HepG2 (cell line): ENCODE data around the gene ANKS1B. TPM values are rescaled to one million over a fixed set of nuclear protein-coding genes. Genes with fewer than 3 reads are reported as not detected.

Source experiments
- ATAC-seq: fragments of 200-7000 bp; cut with Tn5 transposase; 3 replicates; pipeline ENCODE4 v1.9.1; 2020; ENCODE audit warnings: mild to moderate bottlenecking, moderate library complexity
- BruUV-seq: library from RNA; stranded (reverse); fragments of 400-500 nt; replicated peaks from 2 replicates; lab custom pipeline; 2021; lab: Mats Ljungman, UMichigan
- CTCF ChIA-PET: fragments of 300-600 bp; formaldehyde crosslinking; extraction: SDS; loops from one replicate; lab custom pipeline; 2021; ENCODE audit warnings: low total read pairs, inconsistent platforms, low intra/inter-chr PET ratio; lab: Yijun Ruan, JAX
- POLR2A ChIA-PET: fragments of 350-600 bp; sonication (Branson Sonifier 250); formaldehyde crosslinking; loops from one replicate; lab custom pipeline; 2020; ENCODE audit warnings: antibody characterized with exemption, inconsistent platforms; lab: Yijun Ruan, JAX
- DNase-seq: peaks from one replicate; pipeline ENCODE4 v3.0.0-alpha.2; 2015; ENCODE audit warnings: low spot score
- FAIRE-seq: peaks from 3 replicates; lab custom pipeline; 2011; peaks lifted over from hg19 to GRCh38; lab: Jason Lieb, UNC
- H2AFZ ChIP-seq: one replicate; pipeline ENCODE4 v1.6.1; 2011; ENCODE audit warnings: low read length, inconsistent platforms
- H3K27ac ChIP-seq: fragments of 300-600 bp; 3 replicates; pipeline ENCODE4 v1.8.0; 2011; ENCODE audit warnings: mixed run types, mild to moderate bottlenecking, mixed read lengths, low read length, inconsistent platforms; ENCODE audit not compliant: insufficient read depth; ENCODE audit errors: extremely low read length
- H3K27me3 ChIP-seq, 2 experiments: fragments of 200-600 bp in 1 of 2; 2 replicates in 1 of 2; 3 replicates in 1 of 2; pipeline versions ENCODE4 v1.6.0 to v1.8.0; 2011; ENCODE audit warnings: low read length in 2 of 2, mild to moderate bottlenecking in 2 of 2, moderate library complexity in 2 of 2, inconsistent platforms in 1 of 2; ENCODE audit not compliant: insufficient read depth in 2 of 2, control insufficient read depth in 1 of 2
- H3K36me3 ChIP-seq, 2 experiments: fragments of 200-600 bp in 1 of 2; replicated peaks in 1 of 2; 2 replicates in 1 of 2; 3 replicates in 1 of 2; pipeline versions ENCODE4 v1.5.1 to v1.8.0; 2011; ENCODE audit warnings: low read length in 2 of 2, inconsistent platforms in 1 of 2; ENCODE audit not compliant: insufficient read depth in 2 of 2, control insufficient read depth in 1 of 2
- H3K4me1 ChIP-seq: 2 replicates; pipeline ENCODE4 v1.5.1; 2012; ENCODE audit warnings: low read length, inconsistent platforms; ENCODE audit not compliant: insufficient read depth
- H3K4me2 ChIP-seq: 2 replicates; pipeline ENCODE4 v1.6.0; 2011; ENCODE audit warnings: low read depth, low read length, inconsistent platforms
- H3K4me3 ChIP-seq, 3 experiments: fragments of 200-600 bp in 1 of 3; sonication (generic), shearing (Covaris generic) in 1 of 3; replicated peaks in 1 of 3; 2 replicates each; pipeline ENCODE4 v1.5.1; 2011 to 2016; ENCODE audit warnings: low read length in 3 of 3, inconsistent platforms in 2 of 3, low read depth in 2 of 3, mild to moderate bottlenecking in 2 of 3, control low read depth in 1 of 3, mixed read lengths in 1 of 3; ENCODE audit not compliant: insufficient read depth in 1 of 3
- H3K79me2 ChIP-seq: one replicate; pipeline ENCODE4 v1.6.1; 2011; ENCODE audit warnings: low read length, inconsistent platforms; ENCODE audit not compliant: insufficient read depth
- H3K9ac ChIP-seq: 2 replicates; pipeline ENCODE4 v1.6.0; 2011; ENCODE audit warnings: mild to moderate bottlenecking, low read depth, low read length, inconsistent platforms; ENCODE audit not compliant: insufficient read depth
- H3K9me3 ChIP-seq: 2 replicates; pipeline ENCODE4 v1.5.1; 2012; ENCODE audit warnings: mild to moderate bottlenecking, low read length
- H4K20me1 ChIP-seq: 2 replicates; pipeline ENCODE4 v1.6.0; 2011; ENCODE audit warnings: inconsistent platforms, mild to moderate bottlenecking, low read length, moderate library complexity; ENCODE audit not compliant: insufficient read depth
- BRD4 ChIP-seq: sonication (generic); formaldehyde crosslinking; IDR thresholded peaks from 2 replicates; pipeline ENCODE4 v1.4.0; 2020; ENCODE audit warnings: missing genetic modification reagents
- CREB3 ChIP-seq: sonication (generic); formaldehyde crosslinking; IDR thresholded peaks from 2 replicates; pipeline ENCODE4 v1.5.0; 2020; ENCODE audit warnings: missing genetic modification reagents
- FOXM1 ChIP-seq: sonication (generic); formaldehyde crosslinking; IDR thresholded peaks from 2 replicates; pipeline ENCODE4 v1.5.0; 2020; ENCODE audit warnings: missing genetic modification reagents
- FOXP1 ChIP-seq, 2 experiments: fragments of 450-650 bp in 1 of 2; IDR thresholded peaks; 2 replicates each; pipeline ENCODE4 v1.6.1; 2017 to 2018; ENCODE audit warnings: antibody characterized with exemption in 1 of 2
- KDM6A ChIP-seq: IDR thresholded peaks from 2 replicates; pipeline ENCODE4 v1.6.1; 2016; ENCODE audit warnings: low read depth
- SIN3B ChIP-seq: fragments of 150-350 bp; IDR thresholded peaks from 2 replicates; pipeline ENCODE4 v1.6.1; 2014; ENCODE audit warnings: low read length
- SP2 ChIP-seq: sonication (generic); formaldehyde crosslinking; IDR thresholded peaks from 2 replicates; pipeline ENCODE4 v1.5.1; 2020; ENCODE audit warnings: mild to moderate bottlenecking, missing genetic modification reagents
- TBP ChIP-seq: sonication (generic); formaldehyde crosslinking; IDR thresholded peaks from 2 replicates; pipeline ENCODE4 v1.5.0; 2020; ENCODE audit warnings: missing genetic modification reagents
- ZBTB21 ChIP-seq: sonication (generic); formaldehyde crosslinking; IDR thresholded peaks from 2 replicates; pipeline ENCODE4 v1.4.0; 2020; ENCODE audit warnings: missing genetic modification reagents
- ZBTB39 ChIP-seq: sonication (generic); formaldehyde crosslinking; IDR thresholded peaks from 2 replicates; pipeline ENCODE4 v1.5.0; 2020; ENCODE audit warnings: missing genetic modification reagents
- ZNF10 ChIP-seq: sonication (generic); formaldehyde crosslinking; IDR thresholded peaks from 2 replicates; pipeline ENCODE4 v1.4.0; 2020; ENCODE audit warnings: mild to moderate bottlenecking, low read depth, missing genetic modification reagents, borderline replicate concordance
- ZNF180 ChIP-seq: sonication (generic); formaldehyde crosslinking; IDR thresholded peaks from 2 replicates; pipeline ENCODE4 v1.4.0; 2020; ENCODE audit warnings: low read depth, missing genetic modification reagents, borderline replicate concordance
- ZNF280B ChIP-seq: sonication (generic); formaldehyde crosslinking; IDR thresholded peaks from 2 replicates; pipeline ENCODE4 v1.5.0; 2020; ENCODE audit warnings: missing genetic modification reagents, mild to moderate bottlenecking, borderline replicate concordance
- ZNF383 ChIP-seq: sonication (generic); formaldehyde crosslinking; IDR thresholded peaks from 2 replicates; pipeline ENCODE4 v1.4.0; 2020; ENCODE audit warnings: missing genetic modification reagents, mild to moderate bottlenecking, borderline replicate concordance
- ZNF530 ChIP-seq: sonication (generic); formaldehyde crosslinking; IDR thresholded peaks from 2 replicates; pipeline ENCODE4 v1.5.0; 2020; ENCODE audit warnings: low read depth, mild to moderate bottlenecking, missing genetic modification reagents
- ZNF558 ChIP-seq: sonication (generic); formaldehyde crosslinking; IDR thresholded peaks from 2 replicates; pipeline ENCODE4 v1.9.0; 2022; ENCODE audit warnings: mild to moderate bottlenecking, missing genetic modification reagents, borderline replicate concordance
- ZNF747 ChIP-seq: sonication (generic); formaldehyde crosslinking; IDR thresholded peaks from 2 replicates; pipeline ENCODE4 v1.8.1; 2023; ENCODE audit warnings: missing genetic modification reagents, mild to moderate bottlenecking, borderline replicate concordance
- ZNF782 ChIP-seq: sonication (generic); formaldehyde crosslinking; IDR thresholded peaks from 2 replicates; pipeline ENCODE4 v1.4.0; 2020; ENCODE audit warnings: missing genetic modification reagents, mild to moderate bottlenecking, borderline replicate concordance
- WGBS: methylation state at CpG from one replicate; pipeline ENCODE4 v1.1.6; 2017; ENCODE audit warnings: low lambda C conversion rate; 5-methylcytosine and 5-hydroxymethylcytosine counted together
- in situ Hi-C: cut with HindIII; loops from 2 replicates; pipeline ENCODE4 v1.10.0; 2017; ENCODE audit warnings: low pct_unique_long_range_greater_than_20kb; ENCODE audit not compliant: extremely low pct_ligation_motif_present
- intact Hi-C: fragments of 100-400 bp; cut with micrococcal nuclease; formaldehyde crosslinking; loops from one replicate; pipeline ENCODE4 v1.10.0; 2022; ENCODE audit not compliant: unreplicated experiment
- polyA plus RNA-seq, 8 experiments: library from polyadenylated mRNA; depleted of rRNA in 3 of 8; stranded (reverse) in 7 of 8; unstranded in 1 of 8; fragments of >200 nt; fragmentation: Illumina TruSeq in 4 of 8; extraction: Trizol in 4 of 8; gene quantifications; 2 replicates each; pipeline versions ENCODE4 v1.2.1 to v1.2.3, GENCODE V29; 2011 to 2016; ENCODE audit warnings: low read depth in 4 of 8, missing spikeins in 1 of 8, mixed read lengths in 1 of 8; ENCODE audit not compliant: insufficient read depth in 1 of 8
- total RNA-seq, 5 experiments: library from RNA; depleted of rRNA; stranded (reverse); fragments of >200 nt; fragmentation: Illumina TruSeq; extraction: Trizol; gene quantifications; 2 replicates each; pipeline ENCODE4 v1.2.3, GENCODE V29; 2016; ENCODE audit warnings: low read depth in 1 of 5

The ANKS1B gene
- total and polyA plus RNA-seq, 2 of the 13 experiments (the other 11 are each of a cell fraction or from before 2014, with no cell fraction given), result 0.15 TPM; not detected in 1

- DNase-seq, result no peak
- Histone ChIP-seq H3K9me3 (no peaks in the 10 kb centered on the region), H3K79me2 (no peaks in the 10 kb centered on the region), H2AFZ (no peak overlapping the region), H3K4me3 (no peak overlapping the region), H3K4me1 (no peaks in the 10 kb centered on the region), H3K36me3 (no peaks in the 10 kb centered on the region), H4K20me1 (no peaks in the 10 kb centered on the region), H3K9ac (no peak overlapping the region)
- intact Hi-C loops (no loop called here), in situ Hi-C loops (no loop called here)
- no TSS peak for BruUV-seq
- TF ChIP-seq ZNF180 (CRISPR knock-in tag) (no peak), CREB3 (no peak), SP2 (CRISPR knock-in tag) (no peak), ZNF530 (no peak), ZBTB39 (no peak), BRD4 (no peak), FOXP1 (IDR thresholded peaks at IDR 0.05) (no peak), FOXP1 (CRISPR knock-in tag; IDR thresholded peaks at IDR 0.05) (no peak), ZNF280B (no peak), FOXM1 (CRISPR knock-in tag) (no peak), ZNF10 (CRISPR knock-in tag) (no peak), ZBTB21 (CRISPR knock-in tag) (no peak), KDM6A (no peak), ZNF383 (no peak), ZNF747 (CRISPR knock-in tag) (no peak), ZNF558 (CRISPR knock-in tag) (no peak), SIN3B (no peak), ZNF782 (CRISPR knock-in tag) (no peak), TBP (CRISPR knock-in tag) (no peak)
- TF ChIP-seq, all 625 proteins: peak for 0
- CTCF ChIA-PET, result no interaction called here
- H3K27me3 ChIP-seq, result no peaks in the 10 kb centered on the region; a peak in 1 of 5 replicates
- POLR2A ChIA-PET, result no interaction called here
- ATAC-seq (no peak), FAIRE-seq (no peak)
- H3K27ac ChIP-seq, result no peak overlapping the region
- WGBS, result 0% methylated on average over 5 of the region's 5 CpGs
- no peak overlapping the region for H3K4me2 ChIP-seq
These were observed 927.1 kb downstream of the ANKS1B start for GRCh38 chr12:99057670-99058069.
